ENCODE measurements around the gene PGA5.

Gene PGA5

DNA sequence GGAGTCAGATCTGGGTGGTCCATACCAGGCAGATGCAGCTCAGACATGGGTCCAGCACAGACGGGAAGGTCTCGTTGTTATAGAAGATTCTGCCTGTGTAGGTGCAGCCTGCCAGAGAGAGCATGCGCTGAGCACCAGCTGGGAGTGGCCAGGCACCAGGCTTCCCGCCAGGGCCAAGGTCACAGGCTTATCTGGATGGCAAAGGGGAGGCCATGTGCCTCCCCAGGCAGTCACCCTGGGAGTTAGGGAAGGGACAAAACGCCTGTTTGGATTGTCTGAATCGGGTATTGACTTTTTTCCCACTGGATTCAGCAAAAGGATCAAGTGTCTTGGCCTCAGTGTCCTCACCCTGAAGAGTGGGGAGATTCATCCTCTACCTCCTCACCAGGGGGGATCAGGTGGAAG is 26.5 kb downstream of the PGA5 start:
- no peak for DNase-seq (ENCODE audit: low spot score)

DNA sequence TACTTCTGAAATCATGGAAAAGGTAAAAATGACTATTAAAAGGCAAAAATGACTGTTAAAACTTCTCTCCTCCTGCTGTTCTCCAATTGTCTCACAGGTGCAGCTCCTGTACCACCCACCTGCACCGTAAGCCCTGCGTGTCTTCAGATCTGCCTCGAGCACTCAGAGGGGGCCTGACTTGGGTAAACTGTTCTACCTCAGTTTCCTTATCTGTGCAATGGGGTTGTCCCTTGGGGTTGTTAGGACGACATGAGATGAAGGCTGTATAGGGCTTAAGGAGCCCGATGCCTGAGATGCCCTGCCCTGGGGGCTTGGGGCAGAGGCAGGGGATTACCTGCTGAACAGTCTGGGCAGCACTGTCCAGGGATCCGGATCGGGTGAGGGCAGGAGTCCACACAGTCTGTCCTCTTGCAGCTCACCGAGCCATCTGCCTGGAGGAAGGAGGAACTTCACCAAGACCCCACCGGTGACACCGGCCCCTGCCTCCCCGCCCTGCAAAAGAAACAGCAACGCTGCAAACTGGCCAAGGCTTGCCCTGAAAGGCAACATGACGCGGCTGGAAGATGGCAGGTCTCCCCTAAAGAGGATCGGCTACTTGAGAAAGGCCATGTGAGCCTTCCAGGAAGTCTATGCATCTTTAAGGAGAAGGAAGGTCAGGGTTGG is 27.7 kb downstream of the PGA5 start:
- no peak for DNase-seq (ENCODE audit: low spot score)

DNA sequence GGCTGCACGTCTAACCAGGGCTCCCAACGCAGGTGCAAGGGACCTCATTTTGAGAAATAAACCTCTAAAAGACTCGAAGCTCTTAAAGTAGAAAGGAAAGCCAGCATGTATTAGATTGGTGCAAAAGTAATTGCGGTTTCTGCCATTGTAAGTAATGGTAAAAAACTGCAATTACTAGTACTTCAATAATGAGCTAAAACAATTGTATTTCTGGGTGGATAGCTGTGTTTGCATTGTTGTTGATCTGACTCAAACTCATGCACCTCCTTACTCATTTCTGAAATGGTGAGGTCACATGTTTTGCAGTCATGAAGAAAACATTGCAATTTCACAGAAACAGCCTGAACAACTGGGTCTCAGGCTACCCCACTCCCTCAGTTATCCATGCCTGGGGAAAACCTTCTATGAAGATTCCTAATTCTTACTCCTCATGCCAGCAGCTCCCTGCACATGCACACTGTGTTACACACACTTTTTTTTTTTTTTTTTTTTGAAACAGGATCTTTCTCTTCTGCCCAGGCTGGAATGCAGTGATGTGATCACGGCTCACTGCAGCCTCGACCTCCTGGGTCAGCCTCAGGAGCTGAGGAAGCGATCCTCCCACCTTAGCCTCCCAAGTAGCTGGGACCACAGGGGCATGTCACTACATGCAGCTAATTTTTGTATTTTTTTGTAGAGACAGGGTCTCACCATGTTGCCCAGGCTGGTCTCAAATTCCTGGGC is 29.5 kb downstream of the PGA5 start:
- no peak for DNase-seq (ENCODE audit: low spot score)

DNA sequence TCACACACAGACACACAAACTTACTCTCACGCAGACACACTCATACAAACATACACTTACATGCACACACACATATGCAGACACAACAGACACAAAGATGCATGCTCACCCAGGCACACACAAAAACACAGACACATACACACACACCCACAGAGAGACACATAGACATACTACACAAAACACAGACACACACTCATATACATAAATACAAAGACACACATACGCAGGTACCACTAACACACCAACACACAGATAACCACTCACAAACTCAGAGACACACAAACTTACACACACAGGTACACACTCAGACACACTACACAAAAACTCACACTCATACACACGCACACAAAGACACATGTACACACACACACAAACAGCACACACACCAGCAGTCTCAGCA is 31.8 kb downstream of the PGA5 start:
- no peak for DNase-seq (ENCODE audit: low spot score)

- no peak for DNase-seq (ENCODE audit: low spot score)
These were observed 32.5 kb downstream of the PGA5 start for GRCh38 chr11:61273178-61274078.

GRCh38 chr11:61274084-61274483 is 33.1 kb downstream of the PGA5 start:
- DNase-seq (ENCODE audit: low spot score) = no peak

GRCh38 chr11:61275191-61275590 is 34.2 kb downstream of the PGA5 start:
- DNase-seq (ENCODE audit: low spot score) = no peak

DNA sequence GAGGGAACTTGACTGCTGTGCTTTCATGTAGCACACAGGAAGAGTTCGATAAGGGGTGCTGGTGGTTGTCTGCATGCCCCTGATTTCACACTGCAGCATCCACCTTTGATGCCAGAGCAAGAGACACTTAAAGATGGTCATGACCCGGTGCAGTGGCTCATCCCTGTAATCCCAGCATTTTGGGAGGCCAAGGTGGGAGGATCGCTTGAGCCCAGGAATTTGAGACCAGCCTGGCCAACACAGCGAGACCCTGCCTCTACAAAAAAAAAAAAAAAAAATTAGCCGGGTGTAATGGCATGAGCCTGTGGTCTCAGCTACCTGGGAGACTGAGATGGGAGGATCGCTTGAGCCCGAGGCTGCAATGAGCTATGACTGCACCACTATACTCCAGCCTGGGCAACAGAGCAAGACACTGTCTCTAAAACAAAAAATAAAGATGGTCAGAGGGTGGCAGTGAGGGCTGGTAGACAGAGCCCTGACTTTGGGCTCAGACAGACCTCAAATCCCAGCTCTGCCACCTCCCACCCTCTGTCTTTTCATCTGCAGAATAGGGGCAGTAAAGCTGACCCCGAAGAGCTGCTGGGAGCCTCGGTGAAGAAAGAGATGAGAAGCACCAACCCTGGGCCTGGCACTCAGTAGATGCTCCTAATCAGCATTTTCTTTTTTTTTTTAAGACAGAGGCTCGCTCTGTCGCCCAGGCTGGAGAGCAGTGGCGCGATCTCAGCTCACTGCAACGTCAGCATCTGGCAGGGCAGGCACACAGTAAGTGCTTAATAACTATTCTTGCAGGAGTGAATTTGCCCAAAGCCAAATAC is 36.4 kb downstream of the PGA5 start:
- DNase-seq (ENCODE audit: low spot score) = no peak

GRCh38 chr11:61278001-61278470 is 37.1 kb downstream of the PGA5 start:
- DNase-seq (ENCODE audit: low spot score) = no peak

- DNase-seq (ENCODE audit: low spot score) = no peak
These were observed 39.1 kb downstream of the PGA5 start for GRCh38 chr11:61279934-61280659.

- no peak for DNase-seq (ENCODE audit: low spot score)
These were observed 40.1 kb downstream of the PGA5 start for GRCh38 chr11:61280883-61281580.

GRCh38 chr11:61281581-61282250 is 40.7 kb downstream of the PGA5 start:
- peak; percentile 61 for DNase-seq (ENCODE audit: low spot score)

- no peak for DNase-seq (ENCODE audit: low spot score)
These were observed 42.6 kb downstream of the PGA5 start for GRCh38 chr11:61283613-61284012.

DNA sequence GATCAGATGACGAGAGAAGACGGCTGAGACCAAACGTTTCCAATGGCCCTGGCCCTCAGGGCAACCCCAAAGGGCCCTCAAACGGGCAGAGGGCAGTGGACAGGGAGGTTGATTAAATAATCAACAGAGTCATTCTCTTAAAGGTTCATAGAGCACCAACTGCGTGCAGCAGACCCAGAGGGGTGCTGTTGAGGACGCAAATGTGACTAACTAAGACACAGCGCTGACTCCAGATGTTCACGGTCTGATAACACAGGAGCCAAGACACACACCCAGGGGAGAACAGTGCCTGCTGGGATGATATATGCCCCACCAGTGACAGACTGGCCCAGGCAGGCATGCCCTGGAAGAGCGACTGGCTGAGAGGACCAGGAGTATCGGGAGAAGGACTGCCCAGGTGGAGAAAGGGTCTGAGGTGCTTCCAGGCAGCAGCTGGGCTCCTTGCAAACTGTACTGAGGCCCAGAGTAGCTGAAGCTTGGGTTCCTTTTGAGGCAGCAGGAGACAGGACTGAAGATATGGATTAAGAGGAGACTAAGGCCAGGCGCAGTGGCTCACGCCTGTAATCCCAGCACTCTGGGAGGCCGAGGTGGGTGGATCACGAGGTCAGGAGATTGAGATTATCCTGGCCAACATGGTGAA is 46.5 kb downstream of the PGA5 start:
- no peak for DNase-seq (ENCODE audit: low spot score)

- no peak for DNase-seq (ENCODE audit: low spot score)
These were observed 50.1 kb downstream of the PGA5 start for GRCh38 chr11:61290905-61291690.

DNA sequence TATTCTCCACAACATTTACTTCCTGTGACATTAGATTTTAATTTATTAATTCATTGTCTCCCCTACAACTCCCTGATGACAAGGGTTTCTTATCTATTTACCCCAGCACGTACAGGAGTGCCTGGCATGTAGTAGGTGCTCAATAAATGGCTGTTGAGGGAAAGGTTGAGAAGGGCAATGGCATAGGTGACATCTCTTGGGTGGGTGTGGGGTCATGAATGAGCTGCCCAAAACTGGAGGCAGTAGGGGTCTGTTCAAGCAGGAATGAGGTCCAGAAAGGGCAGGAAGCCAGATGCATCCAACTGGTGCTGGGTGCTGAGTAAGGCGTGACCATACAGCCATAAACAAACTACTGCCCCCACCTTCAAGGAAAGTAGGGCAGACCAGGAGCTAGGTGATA is 51.4 kb downstream of the PGA5 start:
- no peak for DNase-seq (ENCODE audit: low spot score)

DNA sequence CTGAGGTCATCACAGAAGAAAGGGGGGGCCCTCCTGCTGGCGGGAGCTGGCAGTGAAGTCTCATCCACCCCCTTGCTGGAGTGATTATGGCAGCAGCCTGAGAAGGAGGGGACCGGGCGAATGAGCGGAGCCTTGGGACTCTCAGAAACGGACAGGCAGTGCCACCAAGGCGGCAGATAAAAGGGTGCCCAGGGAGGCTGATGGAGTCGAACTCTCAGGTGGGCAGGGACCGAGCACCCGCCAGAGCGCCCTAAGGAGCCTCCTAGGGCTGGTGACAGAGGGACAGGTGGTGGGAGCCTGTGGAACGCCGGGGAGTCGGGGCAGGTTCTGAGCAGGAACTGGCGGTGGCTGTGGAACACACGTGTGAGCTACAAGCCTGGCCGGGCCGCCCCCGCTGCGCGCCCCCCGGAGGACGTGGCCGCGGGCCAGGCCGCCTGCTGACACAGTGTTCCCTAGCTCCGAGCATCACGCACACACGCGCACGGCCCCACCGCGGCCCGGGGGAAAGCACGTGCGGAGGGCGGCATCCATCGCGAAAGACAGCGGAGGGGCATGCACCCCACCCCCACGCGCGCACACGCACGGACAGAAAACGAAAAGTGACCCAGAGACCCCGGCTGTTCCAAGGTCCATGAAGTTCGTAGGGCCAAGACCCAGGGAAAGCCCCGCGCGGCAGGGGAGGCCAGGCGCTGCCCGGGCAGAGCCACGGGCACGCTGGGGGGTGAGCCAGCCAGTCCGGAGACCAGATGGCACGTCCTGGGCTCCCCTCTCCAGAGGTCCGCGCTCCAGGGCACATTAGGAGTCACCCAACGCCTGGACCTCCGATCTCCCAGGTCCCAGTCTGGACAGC is 53.1 kb downstream of the PGA5 start:
- DNase-seq (ENCODE audit: low spot score) = peak; percentile 83

Data from D341Med (cell line).